Loucy (cell line): ENCODE measurements around the gene ZBTB24.
A peak's percentile ranks its signal among the peaks of the same experiment; 100 is the strongest.

ENCODE experiments used
- H2AFZ ChIP-seq: fragments of 200-600 bp; sonication (generic); 2 replicates; pipeline ENCODE4 v1.6.0; 2016; ENCODE audit warnings: antibody characterized with exemption, mild to moderate bottlenecking, low read length, moderate library complexity
- H3F3A ChIP-seq: fragments of 200-600 bp; 2 replicates; pipeline ENCODE4 v1.6.0; 2016; ENCODE audit warnings: antibody characterized with exemption, low read depth, mild to moderate bottlenecking
- H3K27me3 ChIP-seq: fragments of 200-600 bp; sonication (generic); 2 replicates; pipeline ENCODE4 v1.6.1; 2014; ENCODE audit warnings: low read length, mild to moderate bottlenecking; ENCODE audit not compliant: insufficient read depth, poor library complexity, severe bottlenecking
- H3K36me3 ChIP-seq: fragments of 200-600 bp; sonication (generic); 2 replicates; pipeline ENCODE4 v1.6.1; 2016; ENCODE audit warnings: low read length; ENCODE audit not compliant: insufficient read depth
- H3K4me1 ChIP-seq: fragments of 200-600 bp; sonication (generic); 2 replicates; pipeline ENCODE4 v1.5.1; 2014; ENCODE audit warnings: low read length, mild to moderate bottlenecking; ENCODE audit not compliant: insufficient read depth, poor library complexity, severe bottlenecking
- H3K4me2 ChIP-seq: fragments of 200-600 bp; sonication (generic); 2 replicates; pipeline ENCODE4 v1.6.0; 2014; ENCODE audit warnings: antibody characterized with exemption, low read length, low read depth, mild to moderate bottlenecking; ENCODE audit not compliant: poor library complexity, severe bottlenecking
- H3K4me3 ChIP-seq: fragments of 200-600 bp; sonication (generic); 2 replicates; pipeline ENCODE4 v1.5.1; 2014; ENCODE audit warnings: low read length, mild to moderate bottlenecking, mixed read lengths; ENCODE audit not compliant: poor library complexity, severe bottlenecking
- H3K79me2 ChIP-seq: fragments of 200-600 bp; sonication (generic); 2 replicates; pipeline ENCODE4 v1.6.1; 2014; ENCODE audit warnings: low read length; ENCODE audit not compliant: insufficient read depth
- H3K9ac ChIP-seq: fragments of 200-600 bp; sonication (generic); 2 replicates; pipeline ENCODE4 v1.6.0; 2014; ENCODE audit warnings: mild to moderate bottlenecking, low read depth, low read length, moderate library complexity; ENCODE audit not compliant: poor library complexity, severe bottlenecking
- H3K9me2 ChIP-seq: fragments of 200-600 bp; sonication (generic); replicated peaks from 2 replicates; pipeline ENCODE4 v1.6.1; 2016; ENCODE audit warnings: low read depth, low read length, mixed read lengths
- H3K9me3 ChIP-seq: fragments of 200-600 bp; sonication (generic); 2 replicates; pipeline ENCODE4 v1.6.1; 2014; ENCODE audit warnings: mild to moderate bottlenecking, antibody characterized with exemption, low read length, low read depth; ENCODE audit not compliant: insufficient read depth
- H4K20me1 ChIP-seq: fragments of 200-600 bp; sonication (generic); 2 replicates; pipeline ENCODE4 v1.6.0; 2014; ENCODE audit warnings: antibody characterized with exemption, low read length, mild to moderate bottlenecking; ENCODE audit not compliant: insufficient read depth, poor library complexity, severe bottlenecking
- CTCF ChIP-seq: fragments of 200-600 bp; sonication (generic); conservative IDR thresholded peaks from 2 replicates; pipeline ENCODE4 v1.5.1; 2014; ENCODE audit warnings: mild to moderate bottlenecking, antibody characterized with exemption, low read length
- EZH2phosphoT487 ChIP-seq: fragments of 200-600 bp; IDR thresholded peaks from 2 replicates; pipeline ENCODE4 v1.6.1; 2018; ENCODE audit warnings: antibody characterized with exemption, mild to moderate bottlenecking, moderate library complexity, borderline replicate concordance

The ZBTB24 gene

GRCh38 chr6:109446072-109446471 lies 36.9 kb downstream of the ZBTB24 start:
- H3K4me2 ChIP-seq: no peak overlapping the region

GRCh38 chr6:109445382-109445781 lies 37.6 kb downstream of the ZBTB24 start:
- Histone ChIP-seq H3K9me3 (no peaks in the 10 kb centered on the region), H3K79me2 (peaks cover 32% of the 10 kb centered on the region), H3K9ac (no peak overlapping the region), H3F3A (no peaks in the 10 kb centered on the region), H4K20me1 (peaks cover 5% of the 10 kb centered on the region), H2AFZ (no peak overlapping the region), H3K36me3 (peaks cover 35% of the 10 kb centered on the region; the same call in 1 of the 2 replicates), H3K27me3 (no peaks in the 10 kb centered on the region), H3K4me1 (peaks cover 45% of the 10 kb centered on the region), H3K9me2 (no peaks in the 10 kb centered on the region), H3K4me2 (no peak overlapping the region), H3K4me3 (no peak overlapping the region)
- TF ChIP-seq CTCF (peak; percentile 34), EZH2phosphoT487 (no peak)

More at GRCh38 chr6:109446072-109446471, 36.9 kb downstream of the ZBTB24 start:
- Histone ChIP-seq H3K4me3 (no peak overlapping the region), H2AFZ (no peak overlapping the region), H3K79me2 (peaks cover 34% of the 10 kb centered on the region), H3F3A (no peaks in the 10 kb centered on the region), H3K9me3 (no peaks in the 10 kb centered on the region), H3K27me3 (no peaks in the 10 kb centered on the region), H3K9ac (no peak overlapping the region), H3K4me1 (peaks cover 50% of the 10 kb centered on the region), H4K20me1 (peaks cover 5% of the 10 kb centered on the region), H3K9me2 (no peaks in the 10 kb centered on the region), H3K36me3 (peaks cover 35% of the 10 kb centered on the region; the same call in 1 of the 2 replicates)
- no peak for TF ChIP-seq CTCF

- Histone ChIP-seq H3K9me3 (no peaks in the 10 kb centered on the region), H3K36me3 (peaks cover 35% of the 10 kb centered on the region; the same call in 1 of the 2 replicates), H4K20me1 (peaks cover 5% of the 10 kb centered on the region), H3K27me3 (no peaks in the 10 kb centered on the region), H2AFZ (no peak overlapping the region), H3F3A (no peaks in the 10 kb centered on the region), H3K4me1 (peaks cover 33% of the 10 kb centered on the region), H3K4me3 (no peak overlapping the region), H3K4me2 (no peak overlapping the region), H3K9me2 (no peaks in the 10 kb centered on the region), H3K79me2 (peaks cover 24% of the 10 kb centered on the region), H3K9ac (peak overlapping the region; percentile 6)
- TF ChIP-seq CTCF: no peak
- no peak for TF ChIP-seq EZH2phosphoT487
Measured at GRCh38 chr6:109443425-109443950, 39.5 kb downstream of the ZBTB24 start.
